A549 (cell line): ENCODE data around the gene PRDX5.

Source experiments
- CBX2 ChIP-seq: fragments of 200-600 bp; sonication (generic); IDR thresholded peaks from 2 replicates; pipeline ENCODE4 v1.6.1; 2016; ENCODE audit warnings: low read depth, mild to moderate bottlenecking, borderline replicate concordance
- CHD2 ChIP-seq: fragments of 150-350 bp; IDR thresholded peaks from 2 replicates; pipeline ENCODE4 v1.6.1; 2014; ENCODE audit warnings: low read length; ENCODE audit not compliant: partially characterized antibody
- ELK1 ChIP-seq: fragments of 150-350 bp; IDR thresholded peaks from 2 replicates; pipeline ENCODE4 v1.6.1; 2014; ENCODE audit warnings: low read depth, mild to moderate bottlenecking, low read length
- EP300 ChIP-seq, 2 experiments: fragments of >200 bp; sonication (Bioruptor Twin); formaldehyde crosslinking; IDR thresholded peaks; 2 replicates in 1 of 2; 3 replicates in 1 of 2; pipeline ENCODE4 v1.6.1; 2016 to 2017
- HOXA7 ChIP-seq: fragments of 250-450 bp; sonication (Bioruptor Pico); IDR thresholded peaks from 2 replicates; pipeline ENCODE4 v1.5.0; 2020; ENCODE audit warnings: mild to moderate bottlenecking, moderate library complexity
- MAFK ChIP-seq: fragments of 450-650 bp; IDR thresholded peaks from 2 replicates; pipeline ENCODE4 v1.6.1; 2014; ENCODE audit not compliant: partially characterized antibody
- MYC ChIP-seq: IDR thresholded peaks from 2 replicates; pipeline ENCODE4 v1.6.1; 2012; ENCODE audit warnings: mild to moderate bottlenecking, inconsistent platforms, low read length, improper control_type of control experiment, borderline replicate concordance
- NR3C1 ChIP-seq: fragments of >200 bp; sonication (Bioruptor Twin); formaldehyde crosslinking; IDR thresholded peaks from 3 replicates; pipeline ENCODE4 v1.6.1; 2017
- POLR2A ChIP-seq: IDR thresholded peaks from 2 replicates; pipeline ENCODE4 v1.6.1; 2012; ENCODE audit warnings: mild to moderate bottlenecking, low read length
- RAD21 ChIP-seq, 2 experiments: fragments of >200 bp in 1 of 2; sonication (Bioruptor Twin) in 1 of 2; formaldehyde crosslinking in 1 of 2; IDR thresholded peaks in 1 of 2; conservative IDR thresholded peaks in 1 of 2; 2 replicates in 1 of 2; 3 replicates in 1 of 2; pipeline ENCODE4 v1.6.1; 2012 to 2018; ENCODE audit warnings: inconsistent platforms in 1 of 2
- RCOR1 ChIP-seq: fragments of 150-350 bp; IDR thresholded peaks from 2 replicates; pipeline ENCODE4 v1.6.1; 2014; ENCODE audit warnings: antibody characterized with exemption, low read length, low read depth
- TF ChIP-seq, protein P1 (sequence below): fragments of >200 bp; sonication (Bioruptor Twin); formaldehyde crosslinking; IDR thresholded peaks from 3 replicates; pipeline ENCODE4 v1.5.1; 2016

- TF ChIP-seq POLR2A (no peak), CBX2 (no peak), RAD21 (conservative IDR thresholded peaks at IDR 0.05 in 1 of 2, IDR thresholded peaks at IDR 0.05 in 1 of 2) (no peak), HOXA7 (no peak), NR3C1 (no peak), ELK1 (no peak), MYC (no peak), RCOR1 (no peak), EP300 (IDR thresholded peaks at IDR 0.05) (no peak), MAFK (no peak), CHD2 (no peak)
- TF ChIP-seq, protein P1, sequence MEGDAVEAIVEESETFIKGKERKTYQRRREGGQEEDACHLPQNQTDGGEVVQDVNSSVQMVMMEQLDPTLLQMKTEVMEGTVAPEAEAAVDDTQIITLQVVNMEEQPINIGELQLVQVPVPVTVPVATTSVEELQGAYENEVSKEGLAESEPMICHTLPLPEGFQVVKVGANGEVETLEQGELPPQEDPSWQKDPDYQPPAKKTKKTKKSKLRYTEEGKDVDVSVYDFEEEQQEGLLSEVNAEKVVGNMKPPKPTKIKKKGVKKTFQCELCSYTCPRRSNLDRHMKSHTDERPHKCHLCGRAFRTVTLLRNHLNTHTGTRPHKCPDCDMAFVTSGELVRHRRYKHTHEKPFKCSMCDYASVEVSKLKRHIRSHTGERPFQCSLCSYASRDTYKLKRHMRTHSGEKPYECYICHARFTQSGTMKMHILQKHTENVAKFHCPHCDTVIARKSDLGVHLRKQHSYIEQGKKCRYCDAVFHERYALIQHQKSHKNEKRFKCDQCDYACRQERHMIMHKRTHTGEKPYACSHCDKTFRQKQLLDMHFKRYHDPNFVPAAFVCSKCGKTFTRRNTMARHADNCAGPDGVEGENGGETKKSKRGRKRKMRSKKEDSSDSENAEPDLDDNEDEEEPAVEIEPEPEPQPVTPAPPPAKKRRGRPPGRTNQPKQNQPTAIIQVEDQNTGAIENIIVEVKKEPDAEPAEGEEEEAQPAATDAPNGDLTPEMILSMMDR, result no peak
Measured at GRCh38 chr11:64342869-64343745, 25.2 kb downstream of the PRDX5 start.
